Transverse colon (tissue), 4 donors: ENCODE results near the gene MARS1. TPM values are rescaled to one million over a fixed set of nuclear protein-coding genes. Genes with fewer than 3 reads are reported as not detected.

ENCODE experiments used
- DNase-seq: peaks from one replicate; pipeline ENCODE4 v3.0.0-alpha.2; 2019
- H3K27ac ChIP-seq, 4 donors: fragments of 200-600 bp; sonication (generic); 2 replicates each; pipeline ENCODE4 v1.5.1; 2016 to 2018; ENCODE audit warnings: inconsistent platforms in 4 of 4
- H3K27me3 ChIP-seq: fragments of 200-600 bp; sonication (generic); 2 replicates; pipeline ENCODE4 v1.5.1; 2017; ENCODE audit warnings: inconsistent platforms
- H3K36me3 ChIP-seq, 4 donors: fragments of 200-600 bp; sonication (generic); 2 replicates each; pipeline ENCODE4 v1.5.1; 2017 to 2019; ENCODE audit warnings: inconsistent platforms in 4 of 4
- H3K4me1 ChIP-seq, 4 donors: fragments of 200-600 bp; sonication (generic); 2 replicates each; pipeline ENCODE4 v1.5.1; 2017 to 2020; ENCODE audit warnings: inconsistent platforms in 4 of 4
- H3K4me3 ChIP-seq, 4 donors: fragments of 200-600 bp; sonication (generic); 1 replicate in 1 of 4; 2 replicates in 3 of 4; pipeline versions ENCODE4 v1.5.1 to v1.6.1; 2017 to 2019; ENCODE audit warnings: inconsistent platforms in 4 of 4
- H3K9me3 ChIP-seq, 2 donors: fragments of 200-600 bp; sonication (generic); 2 replicates each; pipeline ENCODE4 v1.5.1; 2017 to 2019; ENCODE audit warnings: inconsistent platforms in 2 of 2
- EP300 ChIP-seq: sonication (generic); formaldehyde crosslinking; IDR thresholded peaks from one replicate; pipeline ENCODE4 v1.6.1; 2017; ENCODE audit warnings: antibody characterized with exemption, low read depth
- POLR2A ChIP-seq: fragments of 450-650 bp; IDR thresholded peaks from one replicate; pipeline ENCODE4 v1.6.1; 2016; ENCODE audit warnings: antibody characterized with exemption, mild to moderate bottlenecking, moderate library complexity
- POLR2AphosphoS5 ChIP-seq, 3 donors: sonication (generic); formaldehyde crosslinking; IDR thresholded peaks; one replicate each; pipeline ENCODE4 v1.6.1; 2016; ENCODE audit warnings: antibody characterized with exemption in 3 of 3
- WGBS, 2 donors: methylation state at CpG; one replicate each; pipeline ENCODE4 v1.1.5; 2018; ENCODE audit warnings: low coverage in 1 of 2; 5-methylcytosine and 5-hydroxymethylcytosine counted together
- in situ Hi-C, 4 donors: fragments of 200-750 bp; cut with MboI; loops; one replicate each; pipeline versions ENCODE4 v1.15.0 to v1.15.1; 2017; ENCODE audit warnings: low sequenced_read_pairs in 3 of 4, low pct_ligation_motif_present in 1 of 4, low pct_unique_long_range_greater_than_20kb in 1 of 4
- intact Hi-C: fragments of 100-400 bp; cut with DNase I; formaldehyde crosslinking; loops from one replicate; pipeline ENCODE4 v1.15.1; 2023; ENCODE audit warnings: low total_unique reads
- total RNA-seq, 4 donors: library from RNA; depleted of rRNA; stranded (reverse); fragments of >200 nt; gene quantifications; one replicate each; pipeline ENCODE4 v1.1.0, GENCODE V29; 2016
- TF ChIP-seq, protein P1 (sequence below), 5 experiments: fragments of 200-600 bp in 3 of 5; fragments of 450-650 bp in 2 of 5; sonication (generic) in 3 of 5; IDR thresholded peaks; 1 replicate in 2 of 5; 2 replicates in 3 of 5; pipeline ENCODE4 v1.5.1; 2016 to 2017; ENCODE audit warnings: antibody characterized with exemption in 5 of 5, inconsistent platforms in 3 of 5, mild to moderate bottlenecking in 2 of 5, moderate library complexity in 1 of 5

Gene MARS1
- total RNA-seq, 4 donors from 2014 or later = 39.0 to 184 (median 103) TPM

- H3K4me3 ChIP-seq = no peak overlapping the region
- no peaks in the 10 kb centered on the region for H3K9me3 ChIP-seq
- 89 to 100% methylated on average over 3 to 12 of the region's 12 CpGs for WGBS, 2 donors
- intact Hi-C loops (no loop called here), in situ Hi-C loops (no loop called here)
- H3K27me3 ChIP-seq = peaks cover 38% of the 10 kb centered on the region
- H3K27ac ChIP-seq = no peak overlapping the region
- no peaks in the 10 kb centered on the region for H3K36me3 ChIP-seq
- DNase-seq = no peak
- H3K4me1 ChIP-seq = peaks cover 12 to 32% (median 28%) of the 10 kb centered on the region in 4 donors
- TF ChIP-seq, protein P1, sequence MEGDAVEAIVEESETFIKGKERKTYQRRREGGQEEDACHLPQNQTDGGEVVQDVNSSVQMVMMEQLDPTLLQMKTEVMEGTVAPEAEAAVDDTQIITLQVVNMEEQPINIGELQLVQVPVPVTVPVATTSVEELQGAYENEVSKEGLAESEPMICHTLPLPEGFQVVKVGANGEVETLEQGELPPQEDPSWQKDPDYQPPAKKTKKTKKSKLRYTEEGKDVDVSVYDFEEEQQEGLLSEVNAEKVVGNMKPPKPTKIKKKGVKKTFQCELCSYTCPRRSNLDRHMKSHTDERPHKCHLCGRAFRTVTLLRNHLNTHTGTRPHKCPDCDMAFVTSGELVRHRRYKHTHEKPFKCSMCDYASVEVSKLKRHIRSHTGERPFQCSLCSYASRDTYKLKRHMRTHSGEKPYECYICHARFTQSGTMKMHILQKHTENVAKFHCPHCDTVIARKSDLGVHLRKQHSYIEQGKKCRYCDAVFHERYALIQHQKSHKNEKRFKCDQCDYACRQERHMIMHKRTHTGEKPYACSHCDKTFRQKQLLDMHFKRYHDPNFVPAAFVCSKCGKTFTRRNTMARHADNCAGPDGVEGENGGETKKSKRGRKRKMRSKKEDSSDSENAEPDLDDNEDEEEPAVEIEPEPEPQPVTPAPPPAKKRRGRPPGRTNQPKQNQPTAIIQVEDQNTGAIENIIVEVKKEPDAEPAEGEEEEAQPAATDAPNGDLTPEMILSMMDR (IDR thresholded peaks at IDR 0.05) = no peak
- TF ChIP-seq POLR2A = no peak
- TF ChIP-seq POLR2AphosphoS5 (IDR thresholded peaks at IDR 0.05) = no peak
- TF ChIP-seq EP300 = no peak
These were observed 23.3 kb upstream of the MARS1 start for GRCh38 chr12:57464569-57464968.

GRCh38 chr12:57465030-57465746, 22.7 kb upstream of the MARS1 start:
- DNase-seq = no peak
- Histone ChIP-seq H3K9me3 (no peaks in the 10 kb centered on the region), H3K27me3 (peaks cover 36% of the 10 kb centered on the region), H3K27ac (no peak overlapping the region), H3K4me1 (peaks cover 12 to 28% (median 22%) of the 10 kb centered on the region in 4 donors), H3K4me3 (no peak overlapping the region), H3K36me3 (no peaks in the 10 kb centered on the region)
- in situ Hi-C loops = loop anchor here in 1 of 4 donors (5.0 kb wide), 1 partner anchor 162 kb away; no protein-coding TSS in a partner anchor
- 71 to 85% methylated on average over 2 to 6 of the region's 6 CpGs for WGBS, 2 donors
- intact Hi-C loops = no loop called here
- TF ChIP-seq EP300 (no peak), POLR2AphosphoS5 (IDR thresholded peaks at IDR 0.05) (no peak)

- intact Hi-C loops (no loop called here), in situ Hi-C loops (loop anchor here in 1 of 4 donors (5.0 kb wide), 1 partner anchor 161 kb away; no protein-coding TSS in a partner anchor)
- no peak for DNase-seq
- Histone ChIP-seq H3K36me3 (no peaks in the 10 kb centered on the region), H3K4me3 (no peak overlapping the region), H3K9me3 (no peaks in the 10 kb centered on the region), H3K4me1 (peaks cover 5 to 27% (median 17%) of the 10 kb centered on the region in 4 donors), H3K27ac (no peak overlapping the region), H3K27me3 (peaks cover 29% of the 10 kb centered on the region)
- TF ChIP-seq POLR2AphosphoS5 (IDR thresholded peaks at IDR 0.05) = no peak
- TF ChIP-seq EP300 = no peak
- no peak for TF ChIP-seq POLR2A
- TF ChIP-seq, protein P1 (IDR thresholded peaks at IDR 0.05) = no peak
- 75 to 79% methylated on average over 8 to 14 of the region's 14 CpGs for WGBS, 2 donors
These were observed 21.9 kb upstream of the MARS1 start for GRCh38 chr12:57465747-57466505.

DNA sequence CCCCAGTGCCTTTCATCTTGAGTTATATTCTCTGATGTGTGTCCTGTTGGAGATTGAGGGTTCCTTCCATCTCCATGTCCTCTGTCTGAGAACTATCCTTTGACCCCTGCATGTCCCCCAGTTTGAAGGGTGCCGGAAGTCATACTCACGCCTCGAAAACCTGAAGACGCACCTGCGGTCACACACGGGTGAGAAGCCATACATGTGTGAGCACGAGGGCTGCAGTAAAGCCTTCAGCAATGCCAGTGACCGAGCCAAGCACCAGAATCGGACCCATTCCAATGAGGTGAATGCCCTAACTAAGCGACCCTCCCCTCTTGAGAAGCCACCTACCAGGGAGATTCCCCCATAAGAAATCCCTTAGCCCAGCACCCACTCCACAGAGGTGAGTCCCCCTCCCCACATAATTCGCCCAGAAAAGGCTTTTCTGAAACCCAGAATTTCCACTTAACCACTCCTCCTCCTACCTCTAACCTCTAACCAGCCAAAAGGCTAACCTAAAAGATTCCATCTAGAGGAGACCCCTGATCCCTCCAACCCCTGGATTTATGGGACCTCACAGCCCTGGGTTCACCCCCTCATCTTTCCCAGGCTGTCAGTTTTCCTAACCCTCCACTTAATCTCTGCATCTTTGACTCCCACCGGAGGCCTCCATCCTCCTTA, 20.5 kb upstream of the MARS1 start:
- no peak overlapping the region for H3K4me3 ChIP-seq
- H3K36me3 ChIP-seq = no peaks in the 10 kb centered on the region
- H3K9me3 ChIP-seq = no peaks in the 10 kb centered on the region
- H3K27ac ChIP-seq = no peak overlapping the region
- peaks cover 0 to 20% (median 7%) of the 10 kb centered on the region in 4 donors for H3K4me1 ChIP-seq
- intact Hi-C loops = no loop called here
- WGBS, 2 donors = 81 to 93% methylated on average over 2 to 12 of the region's 12 CpGs
- in situ Hi-C loops = loop anchor here in 1 of 4 donors (5.0 kb wide), 1 partner anchor 160 kb away; no protein-coding TSS in a partner anchor
- peaks cover 23% of the 10 kb centered on the region for H3K27me3 ChIP-seq
- no peak for DNase-seq
- TF ChIP-seq POLR2A (no peak), EP300 (no peak), POLR2AphosphoS5 (IDR thresholded peaks at IDR 0.05) (no peak)
- TF ChIP-seq, protein P1 (IDR thresholded peaks at IDR 0.05) = no peak
